ENCODE results near the gene TINAGL1.

DNA sequence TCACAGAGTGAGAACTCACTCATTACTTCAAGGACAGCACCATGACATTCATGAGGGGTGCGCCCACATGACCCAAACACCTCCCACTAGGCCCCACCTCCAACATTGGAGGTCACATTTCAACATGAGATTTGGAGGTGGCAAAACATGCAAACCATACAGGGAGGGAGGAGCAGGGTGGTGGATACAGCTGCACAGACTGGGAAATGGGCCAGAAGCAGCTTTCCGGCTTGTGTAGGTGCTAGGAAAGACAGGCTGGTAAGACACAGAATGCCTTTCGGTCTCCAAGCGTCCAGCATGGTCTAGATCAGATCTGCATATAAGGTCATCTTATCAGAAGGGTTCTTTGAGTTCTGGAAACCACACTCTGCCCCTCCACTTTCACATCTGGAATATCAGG lies 35.1 kb upstream of the TINAGL1 start:
- no peak for TF ChIP-seq POLR2AphosphoS5 (IDR thresholded peaks at IDR 0.05; ENCODE audit: low read depth, low read length)
- no peak for TF ChIP-seq TAF1 (IDR thresholded peaks at IDR 0.05; ENCODE audit: borderline replicate concordance, insufficient read depth, low read length)
